ENCODE data around the gene IL2RA.

GRCh38 chr10:6110136-6110535 is 48.0 kb upstream of the IL2RA start:
- TF ChIP-seq POLR2A (IDR thresholded peaks at IDR 0.05) (no peak), CTCF (IDR thresholded peaks at IDR 0.05) (no peak)

Measured in testis (tissue), 2 donors.